ENCODE results near the gene DUOX1.

DNA sequence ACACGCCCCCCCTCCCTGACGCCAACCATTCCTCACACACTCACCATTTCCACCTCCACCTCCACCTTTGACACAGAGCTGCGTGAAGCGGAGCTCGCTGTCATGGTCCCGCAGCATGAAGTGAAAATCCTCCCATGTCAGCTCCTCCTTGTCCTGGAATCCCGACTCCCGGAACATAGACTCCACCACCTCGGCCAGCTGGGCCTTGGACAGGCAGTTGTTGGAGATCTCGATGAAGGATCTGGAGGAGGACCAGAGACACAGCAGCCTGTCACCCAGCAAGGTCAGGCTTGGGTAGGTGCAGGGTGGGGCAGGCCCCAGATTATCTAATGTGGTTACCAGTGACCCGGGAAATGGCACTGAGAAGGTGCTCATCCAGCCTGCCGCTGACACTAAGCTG lies 28.0 kb upstream of the DUOX1 start:
- TF ChIP-seq CTCF (IDR thresholded peaks at IDR 0.05), result no peak
- no peak for TF ChIP-seq POLR2A (IDR thresholded peaks at IDR 0.05)
